Astrocyte of the spinal cord (primary cell): ENCODE data around the gene ANKRD17.

Experiments used
- DNase-seq: peaks from one replicate; pipeline ENCODE4 v3.0.0; 2011; ENCODE audit warnings: low read depth, low spot score
- H3K4me3 ChIP-seq: 2 replicates; pipeline ENCODE4 v1.5.1; 2011; ENCODE audit warnings: low read depth, mild to moderate bottlenecking, low read length, moderate library complexity
- CTCF ChIP-seq: IDR thresholded peaks from 2 replicates; pipeline ENCODE4 v1.5.1; 2012; ENCODE audit warnings: low read depth, mild to moderate bottlenecking, low read length, inconsistent platforms
- in situ Hi-C: cut with HindIII; loops from 2 replicates; pipeline ENCODE4 v1.10.0; 2017; ENCODE audit warnings: low sequenced_read_pairs

ANKRD17 gene

GRCh38 chr4:73139991-73140390 is 118.6 kb downstream of the ANKRD17 start:
- H3K4me3 ChIP-seq, result no peak overlapping the region
- TF ChIP-seq CTCF, result no peak
- peak; percentile 19 for DNase-seq
- in situ Hi-C loops, result no loop called here

GRCh38 chr4:73139245-73139644 is 119.4 kb downstream of the ANKRD17 start:
- no peak overlapping the region for H3K4me3 ChIP-seq
- in situ Hi-C loops, result no loop called here
- no peak for TF ChIP-seq CTCF
- DNase-seq, result no peak

- in situ Hi-C loops, result no loop called here
- no peak overlapping the region for H3K4me3 ChIP-seq
- no peak for DNase-seq
- no peak for TF ChIP-seq CTCF
Measured at GRCh38 chr4:73137121-73137520, 121.5 kb downstream of the ANKRD17 start.

GRCh38 chr4:73133784-73134183 is 124.8 kb downstream of the ANKRD17 start:
- H3K4me3 ChIP-seq, result no peak overlapping the region
- no peak for TF ChIP-seq CTCF
- DNase-seq, result no peak
- in situ Hi-C loops, result no loop called here

GRCh38 chr4:73131281-73131680 is 127.3 kb downstream of the ANKRD17 start:
- in situ Hi-C loops, result no loop called here
- TF ChIP-seq CTCF, result no peak
- no peak for DNase-seq
- H3K4me3 ChIP-seq, result no peak overlapping the region

- DNase-seq, result no peak
- no peak overlapping the region for H3K4me3 ChIP-seq
- TF ChIP-seq CTCF, result no peak
- in situ Hi-C loops, result no loop called here
Measured at GRCh38 chr4:73129319-73129718, 129.3 kb downstream of the ANKRD17 start.

- peak; percentile 48 for TF ChIP-seq CTCF
- in situ Hi-C loops, result no loop called here
- no peak overlapping the region for H3K4me3 ChIP-seq
- DNase-seq, result no peak
Measured at GRCh38 chr4:73127839-73128453, 130.7 kb downstream of the ANKRD17 start.
